SK-N-MC (cell line): ENCODE data around the gene PTPRN2.
"Not testable (repeated sequence)": the region's sequence is repeated elsewhere in the genome, so short reads cannot be mapped to it uniquely, and the experiment has no call there.

Experiments
- EZH2 ChIP-seq: fragments of 200-600 bp; sonication (generic); IDR thresholded peaks from one replicate; pipeline ENCODE4 v1.6.1; 2017; ENCODE audit warnings: antibody characterized with exemption
- POLR2AphosphoS5 ChIP-seq: IDR thresholded peaks from 2 replicates; pipeline ENCODE4 v1.6.1; 2012; ENCODE audit warnings: mild to moderate bottlenecking, low read depth, low read length, borderline replicate concordance

GRCh38 chr7:158253670-158254045 lies 334.0 kb downstream of the PTPRN2 start:
- not testable (repeated sequence) for TF ChIP-seq POLR2AphosphoS5, EZH2
